ENCODE measurements around the gene LYPD6B.

Gene LYPD6B

DNA sequence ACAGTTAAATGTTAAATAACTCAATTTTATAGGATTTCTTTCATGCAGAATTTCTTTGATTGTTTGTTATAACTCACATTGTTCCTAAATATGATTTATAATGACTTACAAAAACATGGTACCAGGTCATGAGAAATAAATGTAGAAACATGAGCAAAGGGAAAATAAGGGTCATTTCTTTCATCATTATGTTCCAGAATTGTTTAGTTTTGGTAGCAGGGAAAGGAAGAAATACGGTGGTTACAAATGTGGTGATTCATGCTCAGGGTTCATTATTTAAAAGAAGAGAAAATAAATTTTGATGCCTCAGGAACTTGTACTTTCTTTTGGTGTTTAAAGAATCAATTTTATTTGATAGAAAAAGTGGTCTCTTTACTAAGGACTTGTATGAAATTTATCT, 4.4 kb downstream of the LYPD6B start:
- DNase-seq = no peak

DNA sequence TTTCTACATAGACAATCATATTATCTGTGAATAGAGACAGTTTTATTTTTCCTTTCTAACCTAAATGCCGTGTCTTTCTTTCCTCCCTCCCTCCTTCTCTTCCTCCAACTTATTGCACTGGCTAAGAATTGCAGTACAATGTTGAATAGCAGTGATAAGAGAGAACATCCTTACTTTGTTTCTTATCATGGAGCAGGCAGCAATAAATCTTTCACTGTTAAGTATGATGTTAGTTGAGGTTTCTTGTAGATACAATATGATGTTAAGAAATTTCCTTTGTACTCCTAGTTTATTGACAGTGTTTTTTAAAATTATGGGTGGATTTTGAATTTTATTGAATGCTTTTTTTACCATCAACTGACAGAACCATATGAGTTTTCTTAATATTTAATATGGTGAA, 6.0 kb downstream of the LYPD6B start:
- no peak for DNase-seq

DNA sequence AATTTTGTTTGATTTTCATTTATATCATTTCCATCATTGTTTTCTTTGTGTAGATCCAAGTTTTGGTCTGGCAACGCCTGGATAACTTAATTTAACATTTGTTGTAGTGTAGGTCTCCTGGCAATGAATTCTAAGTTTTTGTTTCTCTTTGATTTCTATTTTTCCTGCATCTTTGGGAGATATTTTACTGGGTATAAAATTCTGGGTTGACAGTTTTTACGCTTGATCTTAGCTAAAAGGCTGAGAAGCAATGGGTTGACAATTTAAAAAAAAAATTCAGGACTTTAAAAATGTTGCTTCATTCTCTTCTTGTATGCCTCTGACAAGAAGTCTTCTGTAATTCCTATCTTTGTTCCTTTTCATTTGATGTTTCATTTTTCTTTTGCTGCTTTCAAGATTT, 8.6 kb downstream of the LYPD6B start:
- DNase-seq = no peak

DNA sequence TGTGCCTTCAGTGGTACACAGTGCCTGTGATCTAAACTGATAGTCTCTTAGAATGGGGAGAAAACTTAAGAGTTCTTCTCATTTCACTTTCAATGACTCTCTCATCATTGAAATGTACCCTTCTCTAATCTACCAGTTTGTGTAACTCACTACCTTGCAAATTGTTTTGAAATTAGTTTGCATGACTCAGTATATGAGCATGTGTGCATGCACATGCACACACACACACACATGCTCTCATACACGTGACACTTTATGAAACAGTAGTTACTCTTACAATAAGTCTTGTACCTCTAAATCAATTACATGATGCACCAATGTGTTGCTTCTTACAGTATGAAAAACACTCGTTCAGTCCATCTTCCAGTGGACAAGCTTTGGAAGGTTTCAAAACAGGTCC, 10.6 kb downstream of the LYPD6B start:
- DNase-seq = no peak

DNA sequence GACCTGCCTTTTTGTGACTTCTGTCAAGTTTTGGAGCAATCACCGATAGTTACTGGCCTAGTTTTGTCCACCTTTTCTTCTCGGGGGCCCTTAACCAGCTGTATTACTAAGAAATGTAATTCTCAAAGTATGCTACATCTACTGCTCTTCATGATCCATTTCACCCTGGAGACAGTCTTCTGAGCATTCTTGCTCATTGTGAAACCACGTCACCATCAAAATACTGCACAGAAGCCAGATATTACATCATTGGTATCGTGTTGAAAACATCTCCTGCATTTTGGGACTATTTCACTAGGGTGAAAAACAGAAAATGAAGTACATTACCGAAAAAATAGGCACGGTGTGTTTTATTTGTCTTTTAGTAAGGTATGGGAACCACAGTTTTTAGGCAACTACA, 11.7 kb downstream of the LYPD6B start:
- DNase-seq = no peak

DNA sequence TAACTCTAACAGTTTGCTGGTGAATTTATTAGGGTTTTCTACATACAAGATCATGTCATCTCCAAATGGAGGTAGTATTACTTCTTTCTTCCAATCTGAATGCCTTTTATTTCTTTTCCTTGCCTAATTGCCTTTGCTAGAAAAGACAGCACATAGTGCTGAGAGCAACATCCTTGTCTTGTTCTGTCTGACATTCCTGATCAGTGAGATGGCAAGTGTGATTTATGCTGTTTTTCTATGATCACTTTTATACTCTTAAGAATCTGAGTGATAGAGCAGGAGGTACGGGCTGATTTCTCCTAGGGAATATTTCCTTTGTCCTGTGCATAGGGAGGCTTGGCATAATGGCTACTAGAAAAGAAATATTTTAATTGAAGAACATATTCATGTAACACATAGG, 17.3 kb downstream of the LYPD6B start:
- no peak for DNase-seq

DNA sequence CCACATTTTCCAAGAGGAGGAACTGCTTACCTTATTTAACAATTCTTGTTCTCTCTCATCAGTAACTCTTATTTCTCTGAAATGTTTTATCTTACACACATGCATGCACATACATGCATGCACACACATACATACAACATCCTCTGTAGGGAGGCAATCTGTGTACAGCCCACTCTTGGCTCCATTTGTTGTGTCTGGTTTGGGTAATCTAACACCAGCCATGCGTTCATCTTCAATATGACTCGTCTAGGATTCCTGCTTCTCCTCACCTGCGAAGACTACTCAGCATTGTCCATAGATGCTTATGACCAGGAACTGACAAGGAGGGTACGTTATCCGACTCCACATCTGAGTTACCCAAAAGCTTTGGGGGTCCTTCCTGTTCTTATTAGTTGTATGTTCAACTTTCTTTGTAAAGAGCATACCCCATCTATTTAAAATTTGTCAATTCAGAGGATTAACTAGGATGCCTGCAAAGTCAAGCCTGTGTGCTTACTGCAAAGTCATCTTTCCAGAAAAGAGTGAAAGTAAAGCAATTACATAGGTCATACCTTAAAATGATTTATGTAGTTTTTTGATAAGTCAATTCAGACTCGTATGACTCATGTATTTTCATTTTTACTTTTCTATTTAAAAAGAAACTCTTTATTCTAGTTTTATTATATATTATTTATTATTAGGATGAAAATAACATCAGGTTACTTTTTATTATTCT, 18.2 kb downstream of the LYPD6B start:
- no peak for DNase-seq

DNA sequence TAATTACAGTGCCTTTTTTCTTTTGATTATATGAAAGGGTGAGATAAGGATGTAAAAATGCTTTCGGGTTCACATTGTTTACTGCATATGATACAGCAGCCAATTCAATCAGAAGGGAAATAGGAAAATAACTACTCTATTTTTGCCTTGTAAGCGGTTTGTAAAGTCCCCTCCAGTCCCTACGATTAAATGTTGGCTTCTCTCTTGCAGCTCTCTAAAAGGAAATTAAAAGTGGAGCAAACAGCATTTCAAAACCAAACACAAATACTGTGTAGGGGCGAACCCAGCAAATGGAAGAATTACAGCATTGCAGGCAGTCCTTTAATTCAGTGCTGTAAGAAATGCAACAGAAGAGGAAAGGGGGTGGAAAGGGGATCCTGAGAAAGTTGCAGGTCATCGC, 18.9 kb downstream of the LYPD6B start:
- DNase-seq = no peak

DNA sequence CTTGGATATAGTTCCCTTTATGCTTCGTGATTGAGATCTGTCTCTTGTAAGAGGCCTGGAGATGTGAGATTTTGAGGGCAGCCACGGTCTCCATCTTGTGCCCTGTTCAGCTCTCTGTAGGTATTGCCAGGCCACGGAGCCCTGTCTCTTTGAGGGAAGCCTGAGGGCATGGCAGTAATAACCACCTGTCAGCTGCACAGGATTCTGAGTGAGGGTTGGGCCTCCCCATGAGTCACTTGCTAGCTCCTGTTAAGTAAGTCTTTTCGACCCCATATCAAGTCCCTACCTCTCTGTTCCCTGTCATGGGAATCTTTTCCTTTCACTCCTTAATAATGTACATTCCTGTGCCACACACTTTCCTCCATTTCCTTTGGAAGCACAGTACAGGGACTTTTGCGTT, 20.4 kb downstream of the LYPD6B start:
- DNase-seq = no peak

DNA sequence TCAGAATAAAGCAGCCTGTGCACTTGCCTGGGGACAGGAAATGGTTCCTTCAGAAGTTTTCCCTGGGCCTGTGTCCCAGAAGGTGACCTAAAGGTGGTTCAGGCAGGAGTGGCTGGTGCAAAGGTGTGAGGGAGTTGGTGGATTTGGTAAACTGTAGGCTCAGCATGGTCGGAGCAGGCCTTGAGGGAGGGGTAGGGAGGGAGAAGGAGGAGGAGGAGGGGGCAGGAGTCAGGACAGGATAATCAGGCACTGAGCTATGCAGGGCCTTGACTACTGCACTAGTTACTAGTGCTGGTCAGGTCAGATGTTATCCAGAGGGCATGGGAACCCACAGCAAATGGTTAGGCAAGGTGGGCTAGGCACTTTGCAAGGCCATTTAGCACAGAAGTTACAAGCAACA, 21.3 kb downstream of the LYPD6B start:
- DNase-seq = no peak

DNA sequence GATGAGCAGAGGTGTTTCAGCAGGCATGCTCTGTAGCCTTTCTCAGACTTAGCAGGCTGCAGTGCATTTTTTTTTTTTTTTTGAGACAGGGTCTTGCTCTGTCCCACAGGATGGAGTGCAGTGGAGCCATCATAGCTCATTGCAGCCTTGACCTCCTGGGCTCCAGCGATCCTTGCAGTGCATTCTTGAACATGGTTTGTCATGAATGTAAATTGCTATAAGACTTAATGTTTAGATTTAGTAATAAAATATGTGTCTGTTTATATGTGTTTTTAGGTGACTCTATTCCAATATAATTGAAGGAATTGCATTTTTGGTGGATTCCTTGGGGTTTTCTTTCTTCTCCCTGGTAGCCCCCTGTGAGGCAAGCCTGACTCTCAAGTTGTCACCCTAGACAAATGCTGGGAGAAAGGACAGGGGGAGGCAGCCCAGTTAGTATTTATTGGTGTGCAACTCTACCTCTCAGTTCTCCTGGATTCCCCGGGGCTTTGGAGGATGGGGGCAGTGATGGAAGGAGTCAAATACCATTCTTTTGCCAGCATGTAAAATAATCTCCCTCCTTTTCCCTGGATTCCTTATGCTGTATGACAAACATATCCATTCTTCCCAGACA, 22.7 kb downstream of the LYPD6B start:
- no peak for DNase-seq

DNA sequence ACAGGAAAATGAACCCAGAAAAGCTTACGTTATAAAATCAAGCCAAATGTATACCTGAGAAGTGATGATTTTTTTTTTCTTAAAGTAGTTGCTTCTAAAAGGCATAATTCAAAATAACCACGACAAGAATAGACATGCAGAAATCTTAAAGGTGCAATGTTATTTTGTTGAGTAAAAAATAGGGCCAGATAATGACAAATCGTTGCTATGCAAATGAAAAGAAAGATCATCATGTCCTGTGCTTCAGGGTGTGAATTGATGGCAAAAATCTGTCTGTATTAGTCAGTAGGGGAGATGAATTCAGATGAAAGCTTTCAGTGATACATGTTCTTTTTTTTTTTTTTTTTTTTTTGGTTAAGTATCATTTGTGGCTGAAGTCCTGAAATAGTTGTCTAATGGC, 24.0 kb downstream of the LYPD6B start:
- DNase-seq = no peak

DNA sequence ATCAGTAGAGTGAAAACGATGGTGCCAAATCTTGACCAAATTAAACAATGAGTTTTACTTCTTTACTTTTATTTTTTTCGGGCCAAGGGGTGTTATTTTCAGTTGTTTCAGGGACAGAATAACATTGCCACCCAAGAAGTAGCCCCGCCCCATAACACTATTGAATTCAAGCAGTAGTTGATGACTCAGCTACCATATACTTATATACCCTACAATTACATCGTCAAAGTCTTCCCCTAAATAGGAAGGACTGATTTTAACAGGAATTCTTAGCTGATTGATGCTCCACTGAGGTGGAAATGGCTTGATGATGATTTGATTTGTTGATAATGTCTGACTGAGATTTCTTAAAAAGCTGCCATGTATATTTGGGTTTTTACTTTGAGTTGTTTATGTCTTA, 24.7 kb downstream of the LYPD6B start:
- no peak for DNase-seq

DNA sequence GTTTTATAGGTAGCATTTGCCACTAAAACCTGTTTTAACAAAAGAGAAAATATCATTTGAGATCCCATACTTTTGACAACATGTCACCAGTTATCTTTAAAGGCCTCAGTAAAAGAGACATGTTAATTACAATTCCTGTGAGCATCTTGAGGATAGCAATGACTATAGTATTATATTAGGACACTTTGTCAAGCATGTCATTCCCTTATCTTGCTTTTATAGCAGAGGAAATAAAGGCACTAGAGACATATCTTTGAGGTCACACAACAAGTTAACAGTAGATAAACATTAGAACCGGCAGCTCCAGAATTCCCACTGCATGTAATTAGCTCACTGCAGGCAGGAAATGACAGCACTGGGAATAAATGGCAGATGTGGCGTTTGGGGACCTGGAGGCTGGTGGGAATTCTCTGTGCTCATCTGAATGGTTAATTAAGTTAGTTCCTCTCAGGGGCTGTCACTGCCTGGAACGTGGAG, 25.9 kb downstream of the LYPD6B start:
- DNase-seq = no peak

DNA sequence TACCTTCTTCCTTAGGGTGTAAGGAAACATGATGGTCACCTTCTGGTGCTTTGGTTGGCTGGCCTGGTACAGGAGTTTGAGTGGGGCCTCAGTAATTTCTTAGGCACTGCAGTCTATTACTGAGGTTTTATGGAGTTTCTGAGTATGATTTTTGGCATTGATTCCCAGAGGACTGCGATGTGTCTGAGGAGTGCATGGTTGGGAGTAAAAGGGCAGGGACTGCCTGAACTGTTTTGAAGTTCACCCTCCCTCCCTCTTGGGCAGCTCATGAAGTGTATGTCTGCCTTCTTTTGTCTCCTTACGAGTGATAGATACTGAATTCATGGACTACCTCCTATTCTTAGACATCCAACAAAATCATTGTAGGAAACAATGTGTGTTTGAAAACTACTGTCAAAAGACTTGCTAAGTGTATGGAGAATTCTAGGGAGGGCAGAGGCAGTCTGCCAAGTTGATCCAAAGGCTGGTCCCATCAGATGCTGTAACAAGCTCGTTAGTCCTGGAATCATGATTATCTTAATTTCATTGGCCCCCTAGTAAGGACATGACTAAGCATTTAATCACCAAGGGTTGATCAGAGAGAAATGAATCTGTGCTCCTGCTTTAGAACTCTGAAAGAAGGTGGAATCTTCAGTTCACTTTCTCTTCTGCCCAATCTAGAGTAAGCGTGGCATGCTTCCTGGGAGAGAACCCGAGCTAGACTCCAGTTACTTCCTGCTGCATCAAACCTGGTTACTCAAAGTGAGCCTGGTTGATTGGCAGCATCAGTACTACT, 26.5 kb downstream of the LYPD6B start:
- no peak for DNase-seq

DNA sequence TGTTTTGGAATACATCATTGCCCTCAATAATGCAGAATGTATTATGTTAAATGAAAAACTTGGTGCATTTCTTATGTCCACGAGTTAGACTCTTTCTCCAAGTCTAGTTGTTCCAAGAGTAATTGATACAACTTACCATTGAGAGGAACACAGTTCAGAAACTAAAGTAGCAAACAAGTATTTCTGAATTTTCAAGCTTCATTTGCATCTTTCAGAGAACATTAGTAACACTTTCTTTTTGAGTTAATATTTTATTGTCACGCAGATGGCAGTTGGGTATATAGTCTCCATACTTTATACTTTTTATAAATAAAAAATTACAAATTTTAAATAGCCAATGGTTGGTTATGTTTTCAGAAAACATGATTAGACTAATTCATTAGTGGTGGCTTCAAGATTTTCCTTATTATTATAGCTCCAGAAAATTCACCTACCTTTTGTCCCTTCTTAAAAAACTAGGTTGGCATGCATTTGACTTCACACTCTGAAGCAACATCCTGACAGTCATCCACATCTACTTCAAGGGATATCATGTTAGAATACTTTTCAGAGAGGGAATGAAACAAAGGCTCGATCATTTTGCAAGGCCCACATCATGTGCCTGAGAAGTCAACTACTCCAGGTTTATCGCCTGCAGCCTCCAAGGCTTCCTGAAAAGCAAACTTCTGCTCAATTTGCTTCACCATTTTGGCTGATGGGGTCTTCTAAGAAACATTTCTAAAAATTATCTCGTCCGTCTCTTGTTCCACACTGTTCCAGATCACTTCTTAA, 29.9 kb downstream of the LYPD6B start:
- no peak for DNase-seq

DNA sequence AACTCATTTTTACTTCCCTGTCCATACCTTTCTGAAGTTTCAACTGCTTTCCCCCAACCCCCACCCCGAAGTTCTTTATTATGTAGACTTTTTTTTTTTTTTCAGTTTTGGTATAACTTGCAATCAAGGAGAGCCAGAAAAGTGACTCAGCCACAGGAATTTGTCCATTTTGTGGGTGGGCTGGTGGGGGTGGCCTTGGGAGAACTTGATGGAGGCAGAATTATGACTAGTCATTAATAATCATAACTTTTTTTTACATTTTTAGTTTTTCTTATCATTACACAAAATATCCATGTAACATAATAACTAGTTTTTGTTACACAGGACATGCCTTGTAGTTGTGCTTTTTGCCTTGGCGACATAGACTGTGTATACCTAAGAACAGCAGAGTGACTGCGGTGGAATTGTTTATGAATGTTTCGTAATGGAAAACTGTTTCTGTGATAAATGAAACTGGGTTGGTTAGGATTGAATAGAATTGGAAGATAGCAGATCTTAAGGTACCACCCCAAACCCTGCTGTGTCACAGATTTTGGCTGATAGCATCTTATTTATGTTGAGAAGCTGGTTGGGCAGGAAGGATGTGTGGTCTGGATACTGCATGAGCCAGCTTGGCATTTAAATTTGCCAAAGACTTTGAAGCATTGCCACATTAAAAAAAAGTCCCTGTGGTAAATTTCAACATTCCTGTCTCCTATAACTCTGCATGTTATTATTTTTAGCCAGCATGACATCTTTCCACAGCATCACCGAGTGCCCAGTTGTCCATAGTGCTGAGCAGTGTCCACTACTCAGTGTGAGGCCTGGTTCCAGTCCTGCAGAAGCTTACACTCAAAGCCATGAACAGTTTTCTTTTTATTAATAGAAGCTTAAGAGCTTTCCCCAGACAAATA, 30.7 kb downstream of the LYPD6B start:
- no peak for DNase-seq

DNA sequence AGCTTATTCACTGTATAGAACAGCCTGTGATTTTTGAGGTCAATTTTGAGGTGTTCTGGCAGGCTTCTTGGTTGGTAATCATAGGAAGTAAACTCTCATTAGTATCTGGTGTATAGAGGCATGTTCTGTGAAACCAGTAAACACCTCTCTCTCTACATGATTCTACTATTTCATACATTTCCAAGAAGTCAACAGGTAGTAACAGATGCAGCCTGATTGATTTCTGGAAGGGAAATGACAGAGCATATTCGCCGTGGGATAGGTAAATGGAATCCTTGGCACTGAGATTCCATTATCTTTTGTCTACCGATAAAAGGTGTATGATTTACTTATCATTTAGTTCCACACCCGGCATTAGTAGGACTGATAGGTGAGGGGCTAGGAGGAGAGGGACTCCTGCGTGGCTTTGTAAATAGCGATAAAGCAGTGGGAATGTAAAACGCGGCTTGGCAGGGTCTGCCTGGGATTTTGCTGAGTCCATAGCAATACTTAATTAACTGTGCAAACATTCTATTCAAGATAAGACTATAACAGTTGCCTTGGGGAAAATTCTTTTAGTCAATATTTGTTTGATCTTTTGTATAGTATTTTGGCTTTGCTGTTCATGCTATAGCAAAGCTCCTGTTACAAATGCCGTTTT, 32.3 kb downstream of the LYPD6B start:
- DNase-seq = no peak

DNA sequence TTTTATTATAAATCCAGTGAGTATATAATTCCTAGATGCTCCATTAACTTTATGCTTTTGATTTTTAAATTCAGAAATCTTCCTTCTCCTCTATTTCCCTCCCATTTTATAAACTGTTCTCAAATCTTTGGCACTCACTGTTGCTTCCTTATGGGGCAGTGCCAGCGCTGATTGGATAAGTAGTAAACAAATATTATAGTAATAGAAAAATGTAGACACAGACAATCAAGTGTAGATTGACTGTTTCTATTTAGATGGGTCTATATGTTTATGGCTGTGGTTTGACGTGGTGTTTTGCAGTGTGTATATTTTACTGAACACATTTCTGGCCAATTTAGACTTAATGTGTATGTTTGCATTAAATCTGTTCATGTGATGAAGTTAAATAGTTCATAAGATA, 36.6 kb downstream of the LYPD6B start:
- no peak for DNase-seq

DNA sequence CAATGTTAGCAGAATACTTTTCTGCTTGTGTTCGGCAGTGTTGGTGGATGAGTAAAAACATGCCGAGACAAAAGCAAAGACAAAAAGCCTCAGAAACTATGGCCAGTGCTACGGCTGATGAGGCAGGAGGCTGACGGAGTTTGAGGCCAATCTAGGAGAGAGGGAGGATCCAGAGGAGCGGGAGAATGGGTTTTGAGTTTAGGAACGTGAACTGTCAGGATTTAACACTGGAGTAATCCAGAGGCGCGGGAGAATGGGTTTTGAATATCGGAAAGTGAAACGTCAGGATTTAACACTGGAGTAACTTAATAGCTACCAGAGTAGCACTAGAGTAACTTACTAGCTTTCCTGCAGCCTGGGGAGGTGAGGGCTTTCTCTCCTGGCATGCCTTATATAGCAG, 37.4 kb downstream of the LYPD6B start:
- no peak for DNase-seq

DNA sequence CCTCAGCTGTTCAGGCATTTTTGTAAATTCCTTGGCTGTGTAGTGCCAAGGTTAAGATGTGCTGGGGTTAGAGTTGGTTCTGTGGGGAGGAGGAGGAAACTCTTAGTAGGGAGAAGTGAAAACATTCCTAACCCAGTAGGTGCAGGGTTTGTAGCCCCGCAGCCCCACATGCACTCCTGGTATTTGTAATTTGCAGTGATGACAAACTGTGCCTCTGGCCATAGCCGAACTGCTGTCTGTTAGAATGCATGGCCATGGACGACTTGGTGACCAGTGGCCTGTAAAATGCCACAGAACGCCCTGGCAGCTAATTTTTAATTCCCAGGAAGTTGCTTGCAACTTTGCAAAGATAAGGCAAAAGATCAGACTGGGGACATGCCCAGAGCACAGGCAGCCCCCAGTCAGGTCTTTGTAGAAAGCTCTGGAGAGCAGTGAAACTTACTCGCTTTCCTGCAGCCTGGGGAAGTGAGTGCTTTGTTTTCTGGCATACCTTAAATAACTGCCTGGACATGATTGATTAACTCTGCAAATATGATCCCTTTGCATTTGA, 38.4 kb downstream of the LYPD6B start:
- DNase-seq = no peak

DNA sequence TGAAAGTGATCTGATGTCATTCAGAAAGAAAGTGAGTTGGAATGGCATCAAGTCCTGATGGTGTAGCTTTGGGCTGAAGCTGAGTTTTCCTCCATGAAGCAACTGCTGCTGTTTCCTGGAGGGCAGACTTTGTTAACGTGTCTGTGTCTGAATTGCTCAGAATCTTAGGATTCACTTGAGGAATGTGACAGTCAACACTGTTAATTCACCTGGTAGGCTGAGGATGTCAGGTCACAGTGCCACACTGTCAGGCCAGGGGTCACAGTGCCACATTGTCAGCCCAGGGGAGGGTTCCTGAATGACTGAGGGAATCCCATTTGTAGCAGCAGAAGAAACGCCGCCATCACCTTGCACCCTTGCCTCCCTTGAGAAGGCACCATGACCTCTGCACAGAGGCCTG, 39.4 kb downstream of the LYPD6B start:
- DNase-seq = no peak

Measured in activated CD4-positive, alpha-beta T cell treated with anti-CD3 and anti-CD28 coated beads for 1 hour (primary cell).